GM18873 (cell line): ENCODE results near the gene CD47.

Source experiments
- ATAC-seq: cut with Tn5 transposase; IDR thresholded peaks from one replicate; pipeline ENCODE4 v1.9.1; 2021; ENCODE audit warnings: mild to moderate bottlenecking, moderate library complexity, moderate number of reproducible peaks; ENCODE audit not compliant: unreplicated experiment, low FRiP score

Gene CD47

DNA sequence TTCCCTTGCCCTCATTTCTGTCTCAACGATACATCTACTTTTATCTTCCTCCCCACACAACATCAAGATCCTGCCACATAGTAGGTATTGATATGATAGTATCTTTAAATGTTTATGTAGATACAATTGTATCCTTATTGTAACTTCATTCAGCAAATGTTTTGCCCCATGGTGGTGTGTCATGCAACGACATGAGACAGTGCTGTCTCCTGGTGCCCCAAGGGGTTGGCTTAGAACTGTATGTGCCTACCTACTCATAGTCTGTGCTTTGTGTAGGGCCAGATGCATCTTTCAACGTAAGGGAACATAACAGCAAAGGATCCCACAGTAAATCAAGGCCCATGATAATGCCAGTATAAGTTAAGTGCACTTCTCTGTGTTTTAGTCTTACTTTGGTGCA is 2.8 kb upstream of the CD47 start:
- no peak for ATAC-seq

DNA sequence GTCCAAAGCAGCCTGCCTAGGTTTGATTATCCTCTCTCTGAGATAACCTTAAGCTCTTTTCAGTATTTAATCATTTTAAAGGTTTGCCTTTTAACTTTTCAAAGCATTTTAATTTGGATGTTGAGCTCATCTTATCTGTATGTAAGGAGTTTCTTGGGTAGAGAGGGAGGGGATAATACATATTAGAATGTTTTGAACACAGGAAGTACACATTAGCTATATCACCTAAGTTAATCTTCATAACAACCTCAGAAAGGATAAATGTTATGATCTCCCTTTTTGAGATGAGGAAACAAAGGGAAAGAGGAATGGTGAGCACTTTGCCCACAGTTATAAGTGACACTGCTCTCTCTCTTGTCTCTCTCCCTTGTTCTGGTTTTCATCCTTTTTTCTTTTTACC is 2.2 kb upstream of the CD47 start:
- ATAC-seq, result no peak

DNA sequence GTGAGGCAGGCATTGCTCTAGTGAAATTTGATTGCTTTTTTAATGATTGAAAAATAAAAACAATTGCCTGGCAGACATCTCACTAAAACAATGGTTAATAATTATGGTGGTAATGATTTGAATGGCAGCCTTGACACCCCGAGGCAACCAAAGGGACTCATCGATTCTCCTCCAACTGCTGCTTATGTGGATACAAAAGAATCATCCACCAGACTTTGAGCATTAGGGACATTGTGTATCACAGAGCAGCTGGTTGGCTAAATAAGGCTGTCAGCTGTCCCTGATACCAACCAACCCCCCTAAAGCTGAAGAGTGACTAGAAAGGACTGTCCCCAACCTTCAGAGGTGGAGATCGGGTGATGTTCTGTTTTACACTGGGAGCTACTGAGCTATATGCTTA is 1.7 kb upstream of the CD47 start:
- no peak for ATAC-seq

GRCh38 chr3:108091498-108092250 is 843 bp upstream of the CD47 start:
- ATAC-seq, result no peak

DNA sequence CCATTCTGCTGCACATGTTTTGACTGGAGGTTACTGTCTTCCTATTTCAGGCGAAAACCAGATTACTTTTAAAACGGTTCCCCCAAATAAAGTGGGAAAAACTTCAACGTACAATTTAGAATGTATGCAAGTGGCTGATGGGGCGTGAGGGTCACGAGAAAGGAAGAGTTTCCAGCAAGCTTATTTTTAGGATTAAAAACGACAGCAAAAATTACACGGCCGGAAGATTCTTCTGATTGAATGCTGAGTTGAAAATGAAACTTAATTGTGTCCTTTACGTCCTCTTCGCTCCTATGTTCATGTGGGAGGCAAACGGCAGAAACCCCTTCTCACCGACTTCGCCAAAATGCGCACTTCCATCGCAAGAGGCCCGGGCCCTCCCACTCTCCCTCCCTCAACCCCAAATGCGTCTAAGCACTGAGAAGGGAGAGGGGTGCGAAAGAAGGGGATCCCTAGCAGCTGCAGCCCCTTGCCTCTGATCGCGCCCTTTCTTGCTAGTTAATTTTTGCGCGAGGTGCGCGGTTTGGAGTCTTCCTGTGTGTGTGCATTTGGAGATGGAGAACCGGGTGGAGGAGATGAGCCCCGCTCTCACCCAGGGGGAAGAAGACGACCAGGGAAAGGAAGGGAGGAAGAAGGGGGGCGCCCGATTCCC is 656 bp downstream of the CD47 start:
- ATAC-seq, result no peak

DNA sequence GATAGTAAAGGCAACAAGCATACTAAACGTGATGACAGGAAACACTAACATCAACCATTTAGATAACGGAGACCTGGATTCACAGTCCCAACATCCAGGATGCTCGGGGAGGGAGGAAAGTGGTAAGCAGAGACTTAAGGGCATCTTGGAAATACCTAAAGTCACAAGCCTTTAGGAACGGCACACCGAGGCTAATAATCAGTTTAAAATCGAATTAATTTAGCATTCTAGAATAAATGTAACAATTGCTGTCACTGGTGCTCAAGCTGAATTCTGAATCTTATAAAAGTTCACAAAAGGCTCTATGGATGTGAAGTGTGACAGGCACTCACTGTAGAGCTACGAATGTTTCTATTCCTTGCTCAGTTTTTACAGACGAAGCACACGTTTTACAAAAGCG is 1.3 kb downstream of the CD47 start:
- no peak for ATAC-seq

- peak; percentile 65 for ATAC-seq
These were observed 2.1 kb downstream of the CD47 start for GRCh38 chr3:108088697-108089096.

- ATAC-seq, result no peak
These were observed 2.7 kb downstream of the CD47 start for GRCh38 chr3:108088146-108088545.

DNA sequence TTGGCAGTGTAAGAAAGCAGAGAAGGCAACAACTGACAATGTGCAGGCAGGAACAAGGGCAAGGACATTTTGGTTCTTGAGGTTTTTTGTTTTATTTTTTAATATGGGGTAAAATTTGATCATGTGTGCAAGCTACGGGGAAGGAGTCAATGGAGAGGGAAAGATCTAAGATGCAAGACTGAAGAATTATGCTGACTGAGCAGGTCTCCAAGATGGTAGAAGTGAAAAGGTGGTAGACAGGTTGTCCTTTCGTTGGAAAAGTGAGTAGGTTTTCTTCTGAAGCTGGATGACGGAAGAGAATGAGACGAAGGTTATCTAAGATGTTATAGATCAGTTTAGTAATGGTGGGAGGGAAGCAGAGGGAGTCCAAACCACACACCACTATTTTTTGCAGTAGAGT is 4.2 kb downstream of the CD47 start:
- ATAC-seq, result no peak

DNA sequence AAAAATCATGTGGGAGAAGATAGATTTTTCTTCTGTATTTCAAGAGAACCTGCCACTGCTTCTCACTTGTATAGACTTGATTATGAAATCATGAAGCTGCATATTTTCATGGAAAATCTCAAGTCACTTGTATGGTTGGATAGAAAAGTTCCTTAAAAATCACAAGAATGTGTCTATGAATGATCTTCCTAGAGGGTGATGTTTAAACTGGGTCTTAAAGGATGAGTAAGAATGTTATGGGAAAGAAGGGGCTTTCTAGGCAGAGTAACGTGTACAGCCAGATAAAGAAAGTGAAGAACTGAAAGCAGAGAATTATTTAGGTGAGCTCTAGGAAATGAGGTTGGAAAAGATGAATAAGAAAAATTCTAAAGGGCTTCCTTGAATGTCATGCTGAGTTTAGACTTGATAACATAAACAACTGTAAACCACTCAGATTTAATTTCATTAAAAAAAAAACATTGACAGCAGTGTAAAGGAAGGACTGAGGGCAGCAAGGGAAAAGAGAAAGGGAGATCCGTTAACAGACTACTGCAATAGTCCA is 5.0 kb downstream of the CD47 start:
- no peak for ATAC-seq

GRCh38 chr3:108085370-108085769 is 5.5 kb downstream of the CD47 start:
- no peak for ATAC-seq

DNA sequence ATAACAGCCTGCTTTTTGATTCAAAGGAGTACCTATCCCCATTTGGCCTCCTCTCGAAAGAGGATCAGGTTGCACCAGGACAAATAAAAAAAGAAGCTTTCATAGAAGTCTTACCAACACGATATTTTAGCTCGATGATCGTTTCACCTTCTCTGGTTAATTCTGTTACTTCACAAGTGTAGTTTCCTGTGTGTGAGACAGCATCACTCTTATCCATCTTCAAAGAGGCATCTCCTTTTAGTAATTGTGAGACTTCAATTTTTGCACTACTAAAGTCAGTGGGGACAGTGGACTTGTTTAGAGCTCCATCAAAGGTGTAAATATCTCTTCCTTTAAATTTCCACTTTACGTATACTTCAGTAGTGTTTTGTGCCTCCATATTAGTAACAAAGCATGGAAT is 11.0 kb downstream of the CD47 start:
- no peak for ATAC-seq

DNA sequence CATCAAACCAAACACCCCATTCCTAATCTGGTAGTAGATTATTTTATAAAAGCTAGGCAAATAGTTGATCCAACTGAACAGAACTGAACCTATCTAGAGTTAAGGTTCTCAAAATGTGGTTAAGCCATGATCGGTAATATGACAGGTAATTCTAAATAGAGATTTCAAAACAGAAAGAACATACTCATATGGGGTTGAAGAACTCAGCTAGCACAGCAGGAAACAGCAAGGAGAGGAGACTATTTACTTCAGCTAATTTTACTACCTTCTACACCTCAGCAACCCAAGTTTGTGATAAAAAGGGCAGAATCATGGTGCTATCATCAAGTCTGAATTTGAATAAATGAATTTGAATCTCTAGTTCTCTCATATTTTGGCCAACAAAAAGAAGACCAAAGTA is 11.8 kb downstream of the CD47 start:
- no peak for ATAC-seq

DNA sequence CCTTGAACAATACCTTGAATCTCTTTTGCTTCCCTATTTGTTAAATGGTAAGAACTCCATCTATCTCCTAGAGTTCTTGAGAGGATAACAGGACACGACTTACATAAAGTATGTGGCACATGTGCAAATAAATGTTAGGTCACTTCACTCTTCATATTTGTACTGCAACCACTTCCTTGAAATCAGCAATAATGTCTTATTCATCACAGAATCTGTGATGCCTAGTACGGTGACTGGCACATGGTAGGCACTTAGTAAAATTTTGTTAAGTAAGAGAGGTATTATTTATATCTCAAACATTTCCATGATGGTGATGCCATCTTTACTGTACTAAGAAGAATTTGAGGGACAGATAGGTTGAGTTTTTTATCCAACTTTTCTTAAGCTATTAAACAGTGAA is 14.3 kb downstream of the CD47 start:
- no peak for ATAC-seq

GRCh38 chr3:108073764-108074431 is 16.9 kb downstream of the CD47 start:
- ATAC-seq, result no peak

- no peak for ATAC-seq
These were observed 19.5 kb downstream of the CD47 start for GRCh38 chr3:108071368-108071767.

- no peak for ATAC-seq
These were observed 20.5 kb downstream of the CD47 start for GRCh38 chr3:108070356-108070755.

GRCh38 chr3:108067768-108068167 is 23.1 kb downstream of the CD47 start:
- no peak for ATAC-seq

DNA sequence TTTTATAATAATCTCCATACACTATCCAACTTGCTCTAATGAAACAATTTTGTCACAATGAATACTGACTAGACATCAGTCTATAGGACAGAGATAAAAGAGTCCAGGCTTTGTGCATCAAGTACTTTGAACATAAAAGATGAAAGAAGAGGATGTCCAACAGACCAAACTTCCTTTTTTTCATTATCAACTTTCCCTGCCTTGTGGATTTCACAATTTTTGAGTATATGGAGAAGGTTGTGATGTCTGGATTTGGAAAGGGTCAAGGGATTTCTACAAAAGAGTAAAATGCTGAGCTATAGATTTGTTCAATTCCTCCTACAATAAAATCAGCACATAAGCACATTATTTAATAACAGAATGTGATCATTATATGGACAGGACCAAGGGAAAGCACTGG is 25.7 kb downstream of the CD47 start:
- ATAC-seq, result no peak

- no peak for ATAC-seq
These were observed 26.4 kb downstream of the CD47 start for GRCh38 chr3:108064293-108064887.

DNA sequence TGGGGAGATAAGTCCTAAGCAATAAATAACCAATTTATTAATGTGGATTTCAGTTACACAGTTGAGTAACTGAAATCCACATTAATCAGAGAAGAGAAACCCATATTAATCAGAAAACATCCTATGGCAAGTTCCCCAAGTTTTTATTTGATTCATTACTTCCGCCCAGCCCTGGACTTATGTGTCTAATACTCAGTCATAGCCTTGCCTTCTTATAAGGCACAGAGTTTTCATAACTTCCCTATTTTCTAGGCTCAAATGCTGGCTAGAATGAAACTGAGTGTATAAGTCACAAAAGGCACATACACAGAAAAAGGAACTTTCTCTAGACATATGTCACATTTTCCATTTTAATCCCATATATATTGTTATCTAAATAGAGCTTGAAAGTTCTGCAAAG is 28.8 kb downstream of the CD47 start:
- ATAC-seq, result no peak
